ENCODE data around the gene TMEM181. TPM values are rescaled to one million over a fixed set of nuclear protein-coding genes. Genes with fewer than 3 reads are reported as not detected.
A peak's percentile ranks its signal among the peaks of the same experiment; 100 is the strongest.

TMEM181 gene
- total and polyA plus RNA-seq, 2 of the 13 experiments (the other 11 are each of a cell fraction or from before 2014, with no cell fraction given) = 59.1 to 108 TPM

- peaks cover 85% of the 10 kb centered on the region for H3K79me2 ChIP-seq (ENCODE audit: insufficient read depth, low read length)
- FAIRE-seq = no peak
- H2AFZ ChIP-seq (ENCODE audit: low read length) = no peak overlapping the region
- no peak for DNase-seq (ENCODE audit: low spot score)
- in situ Hi-C loops (cut with HindIII; ENCODE audit: extremely low pct_ligation_motif_present, low pct_unique_long_range_greater_than_20kb) = no loop called here
- peak overlapping the region; percentile 67 for H3K4me2 ChIP-seq (ENCODE audit: low read depth, low read length)
- peaks cover 17 to 49% of the 10 kb centered on the region in 2 experiments for H3K36me3 ChIP-seq (replicated peaks in 1 of 2; ENCODE audit: control insufficient read depth in 1 of 2, insufficient read depth in 2 of 2, low read length in 2 of 2)
- H3K4me3 ChIP-seq (replicated peaks in 1 of 3; ENCODE audit: insufficient read depth in 1 of 3, low read depth in 2 of 3, low read length in 3 of 3) = peak overlapping the region in 1 of 3 experiments; percentile 60; a peak in 1 of 6 replicates
- 86% methylated on average over 10 of the region's 10 CpGs for WGBS (ENCODE audit: low lambda C conversion rate)
- ChIA-PET POLR2A (interaction anchor here (2.0 to 2.7 kb wide), 3 partner anchors 11 to 19 kb away, joined by 11 to 29 read pairs (median 14); partner anchors contain the start of gene TMEM181), CTCF (ENCODE audit: low intra/inter-chr PET ratio, low total read pairs) (no interaction called here)
- no peaks in the 10 kb centered on the region for H3K27me3 ChIP-seq (ENCODE audit: control insufficient read depth in 1 of 2, insufficient read depth in 2 of 2, low read length in 2 of 2)
- ATAC-seq = no peak
- H3K4me1 ChIP-seq (ENCODE audit: insufficient read depth, low read length) = peaks cover 78% of the 10 kb centered on the region
- H4K20me1 ChIP-seq (ENCODE audit: insufficient read depth, low read length) = peaks cover 42% of the 10 kb centered on the region; the same call in 1 of the 2 replicates
- no TSS peak for BruUV-seq (replicated peaks)
- H3K27ac ChIP-seq (ENCODE audit: extremely low read length, insufficient read depth, low read length) = no peak overlapping the region
- H3K9me3 ChIP-seq (ENCODE audit: low read length) = no peaks in the 10 kb centered on the region
- no peak overlapping the region for H3K9ac ChIP-seq (ENCODE audit: insufficient read depth, low read depth, low read length)
- intact Hi-C loops (cut with micrococcal nuclease; ENCODE audit: unreplicated experiment) = loop anchor here (5.0 kb wide), 1 partner anchor 36 kb away; no protein-coding TSS in a partner anchor
- 0 out of 2 replicates have a peak, but pooled peaks have one; percentile 8 for TF ChIP-seq RBFOX2 (IDR thresholded peaks at IDR 0.05; ENCODE audit: low read depth, low read length)
- no peak for TF ChIP-seq SRY (CRISPR knock-in tag; IDR thresholded peaks at IDR 0.05)
- peak; percentile 81; the same call in 1 of the 2 replicates for TF ChIP-seq THRA (CRISPR knock-in tag; IDR thresholded peaks at IDR 0.05; ENCODE audit: borderline replicate concordance)
- no peak for TF ChIP-seq ZNF770 (CRISPR knock-in tag; IDR thresholded peaks at IDR 0.05)
- TF ChIP-seq ZNF432 (CRISPR knock-in tag; IDR thresholded peaks at IDR 0.05; ENCODE audit: borderline replicate concordance) = no peak
- no peak for TF ChIP-seq STAT6 (CRISPR knock-in tag; IDR thresholded peaks at IDR 0.05; ENCODE audit: borderline replicate concordance)
- no peak for TF ChIP-seq ZNF670 (CRISPR knock-in tag; IDR thresholded peaks at IDR 0.05; ENCODE audit: borderline replicate concordance)
- 0 out of 2 replicates have a peak, but pooled peaks have one; percentile 84 for TF ChIP-seq FOXO4 (CRISPR knock-in tag; conservative IDR thresholded peaks at IDR 0.05)
- no peak for TF ChIP-seq KLF13 (CRISPR knock-in tag; IDR thresholded peaks at IDR 0.05)
- no peak for TF ChIP-seq TSC22D2 (CRISPR knock-in tag; IDR thresholded peaks at IDR 0.05; ENCODE audit: borderline replicate concordance)
- TF ChIP-seq AKAP8 (CRISPR knock-in tag; IDR thresholded peaks at IDR 0.05) = no peak
- TF ChIP-seq ZNF572 (CRISPR knock-in tag; IDR thresholded peaks at IDR 0.05) = no peak
- no peak for TF ChIP-seq ZNF276 (CRISPR knock-in tag; IDR thresholded peaks at IDR 0.05; ENCODE audit: low read depth)
- TF ChIP-seq SNRNP70 (IDR thresholded peaks at IDR 0.05; ENCODE audit: low read depth, low read length) = no peak
- TF ChIP-seq SIX1 (CRISPR knock-in tag; IDR thresholded peaks at IDR 0.05; ENCODE audit: borderline replicate concordance) = no peak
These were observed 13.6 kb downstream of the TMEM181 start for GRCh38 chr6:158573542-158573931.

Data from HepG2 (cell line).